NCI-H345 treated with DMSO at 0.1 percent for 48 hours (cell line): ENCODE data around the gene HOXB9.

Experiments used
- DNase-seq: peaks from one replicate; lab custom pipeline; 2025; ENCODE audit not compliant: unreplicated experiment; lab: John Stamatoyannopoulos, UW

Gene HOXB9

GRCh38 chr17:48625495-48626244 lies 488 bp downstream of the HOXB9 start:
- DNase-seq: peak; percentile 17

GRCh38 chr17:48624544-48625494 lies 1.3 kb downstream of the HOXB9 start:
- DNase-seq: peak; percentile 19

- no peak for DNase-seq
Observed at GRCh38 chr17:48624118-48624517, 2.0 kb downstream of the HOXB9 start.

GRCh38 chr17:48623583-48623982 lies 2.6 kb downstream of the HOXB9 start:
- no peak for DNase-seq

- no peak for DNase-seq
Observed at GRCh38 chr17:48622857-48623256, 3.3 kb downstream of the HOXB9 start.

GRCh38 chr17:48621410-48622392 lies 4.5 kb downstream of the HOXB9 start:
- DNase-seq: no peak

GRCh38 chr17:48620461-48621139 lies 5.6 kb downstream of the HOXB9 start:
- DNase-seq: no peak

- DNase-seq: no peak
Observed at GRCh38 chr17:48619826-48620449, 6.2 kb downstream of the HOXB9 start.

GRCh38 chr17:48618256-48618896 lies 7.8 kb downstream of the HOXB9 start:
- peak; percentile 63 for DNase-seq

GRCh38 chr17:48617471-48618255 lies 8.5 kb downstream of the HOXB9 start:
- DNase-seq: no peak

GRCh38 chr17:48616717-48617470 lies 9.3 kb downstream of the HOXB9 start:
- DNase-seq: no peak

- no peak for DNase-seq
Observed at GRCh38 chr17:48615963-48616716, 10.0 kb downstream of the HOXB9 start.

GRCh38 chr17:48615047-48615962 lies 10.9 kb downstream of the HOXB9 start, which contains the start of gene HOXB8:
Gene HOXB8, minus strand, starts transcription at chr17:48615292. Its CDS starts 588 bp downstream, at chr17:48614704.
- DNase-seq: no peak

- DNase-seq: no peak
Observed at GRCh38 chr17:48613862-48614694, 12.1 kb downstream of the HOXB9 start.
